Lower leg skin (tissue), 3 donors: Measurements from ENCODE around the gene LCMT1.

ENCODE experiments used
- POLR2A ChIP-seq, 2 donors: fragments of 450-650 bp; IDR thresholded peaks; one replicate each; pipeline ENCODE4 v1.6.1; 2016 to 2017; ENCODE audit warnings: antibody characterized with exemption in 2 of 2, mild to moderate bottlenecking in 1 of 2, moderate library complexity in 1 of 2
- TF ChIP-seq, protein P1 (sequence below), 3 donors: fragments of 450-650 bp; IDR thresholded peaks; one replicate each; pipeline ENCODE4 v1.5.1; 2016; ENCODE audit warnings: antibody characterized with exemption in 3 of 3, mild to moderate bottlenecking in 3 of 3, moderate library complexity in 2 of 3

- TF ChIP-seq, protein P1, sequence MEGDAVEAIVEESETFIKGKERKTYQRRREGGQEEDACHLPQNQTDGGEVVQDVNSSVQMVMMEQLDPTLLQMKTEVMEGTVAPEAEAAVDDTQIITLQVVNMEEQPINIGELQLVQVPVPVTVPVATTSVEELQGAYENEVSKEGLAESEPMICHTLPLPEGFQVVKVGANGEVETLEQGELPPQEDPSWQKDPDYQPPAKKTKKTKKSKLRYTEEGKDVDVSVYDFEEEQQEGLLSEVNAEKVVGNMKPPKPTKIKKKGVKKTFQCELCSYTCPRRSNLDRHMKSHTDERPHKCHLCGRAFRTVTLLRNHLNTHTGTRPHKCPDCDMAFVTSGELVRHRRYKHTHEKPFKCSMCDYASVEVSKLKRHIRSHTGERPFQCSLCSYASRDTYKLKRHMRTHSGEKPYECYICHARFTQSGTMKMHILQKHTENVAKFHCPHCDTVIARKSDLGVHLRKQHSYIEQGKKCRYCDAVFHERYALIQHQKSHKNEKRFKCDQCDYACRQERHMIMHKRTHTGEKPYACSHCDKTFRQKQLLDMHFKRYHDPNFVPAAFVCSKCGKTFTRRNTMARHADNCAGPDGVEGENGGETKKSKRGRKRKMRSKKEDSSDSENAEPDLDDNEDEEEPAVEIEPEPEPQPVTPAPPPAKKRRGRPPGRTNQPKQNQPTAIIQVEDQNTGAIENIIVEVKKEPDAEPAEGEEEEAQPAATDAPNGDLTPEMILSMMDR (IDR thresholded peaks at IDR 0.05), result no peak
- no peak for TF ChIP-seq POLR2A (IDR thresholded peaks at IDR 0.05)
Observed at GRCh38 chr16:25066426-25066746, 45.2 kb upstream of the LCMT1 start.
